Epithelial cell of proximal tubule (primary cell): ENCODE results near the gene CCNC. TPM values are rescaled to one million over a fixed set of nuclear protein-coding genes. Genes with fewer than 3 reads are reported as not detected.

Experiments
- DNase-seq: peaks from one replicate; pipeline ENCODE4 v3.0.0-alpha.2; 2011; ENCODE audit warnings: low read depth
- H3K4me3 ChIP-seq: 2 replicates; pipeline ENCODE4 v1.5.1; 2011; ENCODE audit warnings: low read depth, mild to moderate bottlenecking, low read length
- total RNA-seq: library from RNA; depleted of rRNA; stranded (reverse); fragments of >200 nt; gene quantifications from 2 replicates; pipeline ENCODE4 v1.2.3, GENCODE V29; 2015
- TF ChIP-seq, protein P1 (sequence below): conservative IDR thresholded peaks from 2 replicates; pipeline ENCODE4 v1.5.1; 2012; ENCODE audit warnings: low read depth, mild to moderate bottlenecking, low read length

CCNC gene
- total RNA-seq, 1 donor from 2014 or later: 84.9 TPM

DNA sequence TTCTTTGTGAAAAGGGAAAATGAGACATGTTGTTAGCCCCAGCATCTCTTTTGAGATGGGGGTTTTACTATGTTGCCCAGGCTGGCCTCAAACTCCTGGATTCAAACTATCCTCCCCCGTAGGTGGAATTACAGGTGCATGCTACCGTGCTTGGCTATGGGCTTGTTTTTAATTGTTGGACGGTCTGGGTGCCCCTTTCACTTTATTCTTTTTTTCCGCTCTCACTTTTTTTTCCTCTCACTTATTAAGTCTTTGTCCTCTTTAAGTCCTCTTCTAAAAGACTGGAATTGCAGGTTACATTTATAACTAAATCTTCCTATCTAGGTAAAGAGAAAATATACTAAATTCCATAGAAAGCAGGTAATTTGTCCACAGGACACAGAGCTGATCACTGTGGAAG, 19.3 kb upstream of the CCNC start:
- DNase-seq: no peak
- H3K4me3 ChIP-seq: no peak overlapping the region
- TF ChIP-seq, protein P1, sequence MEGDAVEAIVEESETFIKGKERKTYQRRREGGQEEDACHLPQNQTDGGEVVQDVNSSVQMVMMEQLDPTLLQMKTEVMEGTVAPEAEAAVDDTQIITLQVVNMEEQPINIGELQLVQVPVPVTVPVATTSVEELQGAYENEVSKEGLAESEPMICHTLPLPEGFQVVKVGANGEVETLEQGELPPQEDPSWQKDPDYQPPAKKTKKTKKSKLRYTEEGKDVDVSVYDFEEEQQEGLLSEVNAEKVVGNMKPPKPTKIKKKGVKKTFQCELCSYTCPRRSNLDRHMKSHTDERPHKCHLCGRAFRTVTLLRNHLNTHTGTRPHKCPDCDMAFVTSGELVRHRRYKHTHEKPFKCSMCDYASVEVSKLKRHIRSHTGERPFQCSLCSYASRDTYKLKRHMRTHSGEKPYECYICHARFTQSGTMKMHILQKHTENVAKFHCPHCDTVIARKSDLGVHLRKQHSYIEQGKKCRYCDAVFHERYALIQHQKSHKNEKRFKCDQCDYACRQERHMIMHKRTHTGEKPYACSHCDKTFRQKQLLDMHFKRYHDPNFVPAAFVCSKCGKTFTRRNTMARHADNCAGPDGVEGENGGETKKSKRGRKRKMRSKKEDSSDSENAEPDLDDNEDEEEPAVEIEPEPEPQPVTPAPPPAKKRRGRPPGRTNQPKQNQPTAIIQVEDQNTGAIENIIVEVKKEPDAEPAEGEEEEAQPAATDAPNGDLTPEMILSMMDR: no peak

DNA sequence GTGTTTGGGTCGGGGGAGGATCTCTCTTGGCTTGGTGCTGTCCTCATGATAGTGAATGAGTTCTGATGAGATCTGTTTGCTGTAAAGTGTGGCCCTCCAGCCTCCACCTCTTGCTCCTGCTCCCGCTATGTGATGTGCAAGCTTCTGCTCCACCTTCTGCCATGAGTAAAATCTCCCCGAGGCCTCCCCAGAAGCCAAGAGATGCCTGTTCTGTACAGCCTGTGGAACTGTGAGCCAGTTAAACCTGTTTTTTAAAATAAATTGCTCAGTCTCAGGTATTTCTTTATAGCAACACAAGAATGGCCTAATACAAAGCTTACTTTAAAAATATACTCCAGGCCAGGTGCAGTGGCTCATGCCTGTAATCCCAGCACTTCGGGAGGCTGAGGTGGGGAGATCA, 11.3 kb upstream of the CCNC start:
- no peak overlapping the region for H3K4me3 ChIP-seq
- TF ChIP-seq, protein P1: no peak
- DNase-seq: no peak

DNA sequence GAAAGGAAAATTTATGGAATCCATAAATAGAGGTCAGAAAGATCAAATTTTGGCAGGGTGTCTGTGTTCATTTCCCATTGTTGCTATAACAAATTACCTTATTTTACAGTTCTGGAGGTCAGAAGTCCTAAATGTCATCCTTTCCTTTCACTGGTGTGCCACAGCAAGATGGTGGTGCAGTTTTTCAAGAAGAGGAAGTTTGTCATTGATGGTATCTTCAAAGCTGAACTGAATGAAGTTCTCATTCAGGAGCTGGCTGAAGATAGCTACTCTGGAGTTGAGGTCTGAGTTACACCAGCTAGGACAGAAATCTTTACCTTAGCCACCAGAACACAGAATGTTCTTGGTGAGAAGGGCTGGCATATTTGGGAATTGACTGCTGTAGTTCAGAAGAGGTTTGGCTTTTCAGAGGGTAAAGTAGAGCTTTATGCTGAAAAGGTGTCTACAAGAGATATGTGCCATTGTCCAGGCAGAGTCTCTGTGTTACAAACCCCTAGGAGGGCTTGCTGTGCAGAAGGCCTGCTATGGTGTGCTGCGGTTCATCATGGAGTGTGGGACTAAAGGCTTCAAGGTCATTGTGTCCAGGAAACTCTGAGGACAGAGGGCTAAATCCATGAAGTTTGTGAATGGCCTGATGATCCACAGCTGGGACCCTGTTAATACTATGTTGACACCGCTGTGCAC, 7.2 kb upstream of the CCNC start:
- TF ChIP-seq, protein P1: no peak
- H3K4me3 ChIP-seq: no peak overlapping the region
- no peak for DNase-seq

DNA sequence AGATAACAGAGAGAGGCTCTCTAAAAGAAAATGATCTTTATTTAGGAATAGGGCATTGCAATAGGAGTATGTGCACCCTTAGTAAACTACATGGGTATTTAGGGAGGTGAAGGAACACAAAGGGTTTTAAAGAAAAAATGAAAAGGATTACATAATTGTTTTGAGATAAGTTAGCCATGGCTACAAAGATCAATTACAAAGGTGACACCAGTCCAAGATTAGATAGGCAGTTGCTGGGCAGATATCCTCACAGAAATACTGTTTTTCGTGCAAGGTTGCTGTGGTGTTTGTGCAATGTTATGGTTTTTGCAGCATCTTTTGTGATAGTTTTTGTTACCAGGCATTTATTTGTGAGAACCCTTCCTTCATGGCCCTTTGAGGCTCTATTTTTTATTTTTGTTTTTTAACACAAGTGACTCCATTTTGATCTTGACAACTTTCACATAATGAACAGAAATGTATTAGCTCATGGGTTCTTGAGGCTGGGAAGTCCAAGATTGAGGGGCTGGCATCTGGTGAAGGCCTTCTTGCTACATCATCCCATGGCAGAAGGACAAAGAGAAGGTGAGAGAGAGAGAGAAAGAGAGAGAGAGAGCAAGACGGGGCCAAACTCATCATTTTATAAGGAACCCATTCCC, 5.6 kb upstream of the CCNC start:
- H3K4me3 ChIP-seq: no peak overlapping the region
- TF ChIP-seq, protein P1: no peak
- no peak for DNase-seq

DNA sequence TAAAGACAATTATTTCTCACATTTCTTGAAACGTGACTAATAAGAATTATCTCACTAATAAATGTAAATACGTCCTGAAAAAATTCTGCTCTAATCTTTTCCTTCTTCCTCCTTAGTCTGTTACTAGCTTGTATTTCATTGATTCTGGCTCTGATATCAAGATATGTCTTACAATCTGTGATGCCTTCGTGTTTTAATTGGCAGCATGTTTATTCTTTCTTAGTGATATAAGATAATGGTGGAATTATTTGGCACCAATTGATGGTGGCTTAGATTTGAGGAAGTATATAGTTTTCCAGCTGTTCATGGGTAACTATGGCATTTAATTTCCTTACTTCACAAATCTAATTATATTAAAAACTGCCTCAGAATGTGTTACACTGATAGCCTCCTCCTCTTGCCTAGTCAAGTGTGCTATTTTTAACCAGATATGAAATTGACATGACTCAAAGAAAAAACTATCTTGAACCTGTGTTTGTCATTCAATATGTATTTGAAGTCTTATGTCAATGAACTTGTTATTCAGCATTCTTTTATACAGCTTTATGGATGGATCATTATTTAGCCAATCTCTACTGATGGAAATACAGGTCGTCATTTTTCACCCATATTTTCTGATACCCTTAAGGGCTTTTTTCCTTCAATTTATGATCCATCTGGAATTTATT, 5.3 kb downstream of the CCNC start:
- no peak for DNase-seq
- TF ChIP-seq, protein P1: no peak
- H3K4me3 ChIP-seq: no peak overlapping the region

DNA sequence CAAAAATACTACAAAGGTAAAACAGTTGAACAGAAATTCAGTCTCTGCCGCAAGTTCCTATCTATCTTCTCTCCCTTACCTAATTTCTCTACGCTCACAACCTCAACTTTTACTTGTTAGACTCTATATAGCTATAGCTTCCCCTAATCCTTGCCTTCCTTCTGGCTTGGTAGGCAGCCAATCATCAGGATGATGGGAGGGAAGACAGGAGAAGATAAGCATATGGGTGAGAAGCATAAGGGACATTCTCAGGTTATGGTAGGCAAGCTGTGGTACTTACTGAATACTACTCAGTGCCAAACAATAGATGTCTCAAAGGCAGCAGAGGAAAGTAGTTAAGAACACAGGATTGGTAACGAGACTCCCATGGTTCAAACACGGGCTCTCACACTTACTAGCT, 7.8 kb downstream of the CCNC start:
- DNase-seq: no peak
- H3K4me3 ChIP-seq: no peak overlapping the region
- TF ChIP-seq, protein P1: no peak
